Measurements from ENCODE around the gene RPP21.

The RPP21 gene

GRCh38 chr6:30344868-30345671, at the start of gene RPP21:
Gene RPP21 (plus strand): TSS chr6:30345156. CDS start chr6:30345172, 16 bp downstream.
- DNase-seq (ENCODE audit: low read depth): no peak
- peak within 1 kb of the TSS; percentile 86 for H3K4me3 ChIP-seq (ENCODE audit: low read length)
- TF ChIP-seq, protein P1, sequence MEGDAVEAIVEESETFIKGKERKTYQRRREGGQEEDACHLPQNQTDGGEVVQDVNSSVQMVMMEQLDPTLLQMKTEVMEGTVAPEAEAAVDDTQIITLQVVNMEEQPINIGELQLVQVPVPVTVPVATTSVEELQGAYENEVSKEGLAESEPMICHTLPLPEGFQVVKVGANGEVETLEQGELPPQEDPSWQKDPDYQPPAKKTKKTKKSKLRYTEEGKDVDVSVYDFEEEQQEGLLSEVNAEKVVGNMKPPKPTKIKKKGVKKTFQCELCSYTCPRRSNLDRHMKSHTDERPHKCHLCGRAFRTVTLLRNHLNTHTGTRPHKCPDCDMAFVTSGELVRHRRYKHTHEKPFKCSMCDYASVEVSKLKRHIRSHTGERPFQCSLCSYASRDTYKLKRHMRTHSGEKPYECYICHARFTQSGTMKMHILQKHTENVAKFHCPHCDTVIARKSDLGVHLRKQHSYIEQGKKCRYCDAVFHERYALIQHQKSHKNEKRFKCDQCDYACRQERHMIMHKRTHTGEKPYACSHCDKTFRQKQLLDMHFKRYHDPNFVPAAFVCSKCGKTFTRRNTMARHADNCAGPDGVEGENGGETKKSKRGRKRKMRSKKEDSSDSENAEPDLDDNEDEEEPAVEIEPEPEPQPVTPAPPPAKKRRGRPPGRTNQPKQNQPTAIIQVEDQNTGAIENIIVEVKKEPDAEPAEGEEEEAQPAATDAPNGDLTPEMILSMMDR (conservative IDR thresholded peaks at IDR 0.05; ENCODE audit: low read depth, low read length): no peak

- TF ChIP-seq, protein P1 (conservative IDR thresholded peaks at IDR 0.05; ENCODE audit: low read depth, low read length): no peak
- no peak overlapping the region for H3K4me3 ChIP-seq (ENCODE audit: low read length)
- no peak for DNase-seq (ENCODE audit: low read depth)
These were observed 49.1 kb upstream of the RPP21 start for GRCh38 chr6:30295837-30296236.

DNA sequence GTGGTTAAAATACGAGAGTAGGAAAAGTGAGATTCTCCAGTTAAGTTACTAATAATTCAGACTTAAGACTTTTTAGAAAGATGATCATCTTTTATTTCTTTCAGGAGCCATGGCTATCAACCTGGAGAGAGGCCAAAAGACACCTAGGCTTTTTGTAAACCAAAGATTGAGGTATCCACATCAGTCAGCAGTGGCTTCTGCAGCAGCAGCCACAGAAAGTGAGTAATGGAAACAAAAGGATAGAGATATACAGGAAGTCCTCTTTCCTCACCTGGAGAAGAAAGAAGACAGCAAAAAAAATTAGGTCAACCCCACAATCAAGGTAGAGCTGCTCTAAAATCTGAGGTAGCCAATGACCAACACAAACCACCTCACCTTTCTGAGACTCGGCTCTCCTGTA, 41.0 kb upstream of the RPP21 start:
- no peak for DNase-seq (ENCODE audit: low read depth)
- TF ChIP-seq, protein P1 (conservative IDR thresholded peaks at IDR 0.05; ENCODE audit: low read depth, low read length): no peak
- H3K4me3 ChIP-seq (ENCODE audit: low read length): no peak overlapping the region

- no peak overlapping the region for H3K4me3 ChIP-seq (ENCODE audit: low read length)
- DNase-seq (ENCODE audit: low read depth): no peak
- TF ChIP-seq, protein P1 (conservative IDR thresholded peaks at IDR 0.05; ENCODE audit: low read depth, low read length): no peak
These were observed 33.9 kb upstream of the RPP21 start for GRCh38 chr6:30311101-30311500.

GRCh38 chr6:30311671-30312070, 33.3 kb upstream of the RPP21 start:
- TF ChIP-seq, protein P1 (conservative IDR thresholded peaks at IDR 0.05; ENCODE audit: low read depth, low read length): no peak
- no peak overlapping the region for H3K4me3 ChIP-seq (ENCODE audit: low read length)
- no peak for DNase-seq (ENCODE audit: low read depth)

- H3K4me3 ChIP-seq (ENCODE audit: low read length): no peak overlapping the region
- DNase-seq (ENCODE audit: low read depth): no peak
- TF ChIP-seq, protein P1 (conservative IDR thresholded peaks at IDR 0.05; ENCODE audit: low read depth, low read length): no peak
These were observed 32.7 kb upstream of the RPP21 start for GRCh38 chr6:30312266-30312665.

Measured in retinal pigment epithelial cell (primary cell).